ENCODE data around the gene ATP8B4.

DNA sequence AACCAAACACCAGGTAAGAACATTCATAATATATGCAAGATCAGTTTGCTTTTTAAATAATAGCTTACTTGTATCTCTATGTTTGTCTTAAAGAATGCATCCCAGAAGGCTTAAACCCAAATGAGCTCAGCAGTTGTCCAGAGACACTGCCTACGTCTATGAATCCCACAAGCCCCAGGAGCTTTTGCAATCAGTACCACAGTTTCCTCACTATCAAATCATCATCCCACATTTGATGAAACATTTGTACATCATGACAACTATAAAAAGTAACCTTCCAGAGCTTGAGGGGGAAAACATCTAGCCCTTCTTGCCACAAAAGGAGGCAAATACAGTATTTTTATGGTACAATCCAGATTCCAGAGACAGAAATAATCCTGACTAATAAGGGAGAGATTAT, 63.7 kb downstream of the ATP8B4 start:
- TF ChIP-seq GLIS3 (CRISPR knock-in tag; IDR thresholded peaks at IDR 0.05) (no peak), ZNF8 (CRISPR knock-in tag; IDR thresholded peaks at IDR 0.05) (no peak), CREB5 (CRISPR knock-in tag; IDR thresholded peaks at IDR 0.05; ENCODE audit: low read depth) (no peak), ISL1 (CRISPR knock-in tag; IDR thresholded peaks at IDR 0.05) (no peak), CSDC2 (CRISPR knock-in tag; IDR thresholded peaks at IDR 0.05) (no peak), PATZ1 (CRISPR knock-in tag; IDR thresholded peaks at IDR 0.05; ENCODE audit: borderline replicate concordance) (no peak), TOX (CRISPR knock-in tag; IDR thresholded peaks at IDR 0.05; ENCODE audit: borderline replicate concordance) (no peak), ARNTL (CRISPR knock-in tag; IDR thresholded peaks at IDR 0.05; ENCODE audit: borderline replicate concordance, low read depth) (no peak), RARB (CRISPR knock-in tag; IDR thresholded peaks at IDR 0.05) (no peak), ZNF565 (CRISPR knock-in tag; conservative IDR thresholded peaks at IDR 0.05; ENCODE audit: low read depth) (no peak), ZFP3 (CRISPR knock-in tag; IDR thresholded peaks at IDR 0.05) (no peak)
